HG02588 (cell line): ENCODE results near the gene MYLK4.
A peak's percentile ranks its signal among the peaks of the same experiment; 100 is the strongest.
"Not testable (repeated sequence)": the region's sequence is repeated elsewhere in the genome, so short reads cannot be mapped to it uniquely, and the experiment has no call there.

Experiments
- ATAC-seq: cut with Tn5 transposase; IDR thresholded peaks from one replicate; pipeline ENCODE4 v1.9.1; 2021; ENCODE audit warnings: mild to moderate bottlenecking, moderate library complexity; ENCODE audit not compliant: unreplicated experiment

The MYLK4 gene

GRCh38 chr6:2780102-2780737 lies 29.5 kb upstream of the MYLK4 start:
- ATAC-seq, result no peak

- no peak for ATAC-seq
These were observed 26.5 kb upstream of the MYLK4 start for GRCh38 chr6:2777249-2777648.

GRCh38 chr6:2775003-2775402 lies 24.3 kb upstream of the MYLK4 start:
- ATAC-seq, result no peak

- ATAC-seq, result no peak
These were observed 22.7 kb upstream of the MYLK4 start for GRCh38 chr6:2773449-2773848.

- ATAC-seq, result no peak
These were observed 22.1 kb upstream of the MYLK4 start for GRCh38 chr6:2772840-2773239.

GRCh38 chr6:2771079-2771478 lies 20.4 kb upstream of the MYLK4 start:
- no peak for ATAC-seq

GRCh38 chr6:2770171-2770570 lies 19.4 kb upstream of the MYLK4 start:
- ATAC-seq, result no peak

GRCh38 chr6:2768696-2769095 lies 18.0 kb upstream of the MYLK4 start:
- ATAC-seq, result no peak

GRCh38 chr6:2767657-2768524 lies 17.2 kb upstream of the MYLK4 start:
- no peak for ATAC-seq

GRCh38 chr6:2766767-2767656 lies 16.3 kb upstream of the MYLK4 start:
- ATAC-seq, result no peak

- peak; percentile 24 for ATAC-seq
These were observed 15.4 kb upstream of the MYLK4 start for GRCh38 chr6:2765896-2766766.

GRCh38 chr6:2765166-2765895 lies 14.6 kb upstream of the MYLK4 start, which contains the start of gene WRNIP1:
WRNIP1 (plus strand) TSS chr6:2765393; CDS start chr6:2765623, 230 bp downstream.
- peak; percentile 88 for ATAC-seq

GRCh38 chr6:2764610-2765165 lies 14.0 kb upstream of the MYLK4 start:
- peak; percentile 51 for ATAC-seq

- ATAC-seq, result no peak
These were observed 13.3 kb upstream of the MYLK4 start for GRCh38 chr6:2763876-2764540.

- ATAC-seq, result no peak
These were observed 12.7 kb upstream of the MYLK4 start for GRCh38 chr6:2763345-2763841.

GRCh38 chr6:2762868-2763267 lies 12.1 kb upstream of the MYLK4 start:
- ATAC-seq, result not testable (repeated sequence)

- no peak for ATAC-seq
These were observed 10.4 kb upstream of the MYLK4 start for GRCh38 chr6:2760882-2761842.
